OCI-LY3 (cell line): ENCODE measurements around the gene LHFPL6.

Experiments used
- H2AFZ ChIP-seq: fragments of 200-600, 300-600 bp; shearing (Covaris generic); 2 replicates; pipeline ENCODE4 v1.6.0; 2014; ENCODE audit warnings: antibody characterized with exemption, low read depth, low read length
- H3K27ac ChIP-seq: fragments of 200-600, 300-600 bp; sonication (generic); 2 replicates; pipeline ENCODE4 v1.5.1; 2014; ENCODE audit warnings: mild to moderate bottlenecking, low read length, moderate library complexity, mixed read lengths
- H3K27me3 ChIP-seq: fragments of 200-600, 300-600 bp; sonication (generic); 2 replicates; pipeline ENCODE4 v1.6.1; 2014; ENCODE audit warnings: low read depth, low read length, mixed read lengths
- H3K36me3 ChIP-seq: fragments of 200-600, 300-600 bp; sonication (generic); replicated peaks from 2 replicates; pipeline ENCODE3; 2014; ENCODE audit warnings: low read depth, low read length, mixed read lengths
- H3K4me1 ChIP-seq: fragments of 300-600, 200-600 bp; sonication (generic); 2 replicates; pipeline ENCODE4 v1.6.1; 2014; ENCODE audit warnings: low read length, mixed read lengths
- H3K4me2 ChIP-seq: fragments of 200-600, 300-600 bp; sonication (generic); 2 replicates; pipeline ENCODE4 v1.6.1; 2014; ENCODE audit warnings: low read length, mixed read lengths
- H3K4me3 ChIP-seq: fragments of 300-600, 200-600 bp; sonication (generic); 2 replicates; pipeline ENCODE4 v1.5.1; 2014; ENCODE audit warnings: antibody characterized with exemption, mild to moderate bottlenecking, low read length, moderate library complexity
- H3K79me2 ChIP-seq: fragments of 300-600, 200-600 bp; shearing (Covaris generic); 2 replicates; pipeline ENCODE4 v1.6.1; 2014; ENCODE audit warnings: mild to moderate bottlenecking, low read length, mixed read lengths
- H3K9ac ChIP-seq: fragments of 300-600, 200-600 bp; shearing (Covaris generic); 2 replicates; pipeline ENCODE4 v1.6.0; 2014; ENCODE audit warnings: mild to moderate bottlenecking, low read length, moderate library complexity
- H3K9me3 ChIP-seq: fragments of 200-600, 300-600 bp; shearing (Covaris generic); 2 replicates; pipeline ENCODE4 v1.6.1; 2014; ENCODE audit warnings: low read length, mixed read lengths; ENCODE audit not compliant: insufficient read depth
- H4K20me1 ChIP-seq: fragments of 200-600, 300-600 bp; sonication (generic); 2 replicates; pipeline ENCODE4 v1.6.1; 2016; ENCODE audit warnings: low read length, mixed read lengths; ENCODE audit not compliant: insufficient read depth
- EZH2phosphoT487 ChIP-seq: fragments of 200-600 bp; shearing (Covaris generic); IDR thresholded peaks from 2 replicates; pipeline ENCODE4 v1.6.1; 2018; ENCODE audit warnings: antibody characterized with exemption, mixed run types, low read depth
- TF ChIP-seq, protein P1 (sequence below): fragments of 200-600, 300-600 bp; sonication (generic); IDR thresholded peaks from 2 replicates; pipeline ENCODE4 v1.5.1; 2014; ENCODE audit warnings: antibody characterized with exemption, low read length, low read depth

The LHFPL6 gene

DNA sequence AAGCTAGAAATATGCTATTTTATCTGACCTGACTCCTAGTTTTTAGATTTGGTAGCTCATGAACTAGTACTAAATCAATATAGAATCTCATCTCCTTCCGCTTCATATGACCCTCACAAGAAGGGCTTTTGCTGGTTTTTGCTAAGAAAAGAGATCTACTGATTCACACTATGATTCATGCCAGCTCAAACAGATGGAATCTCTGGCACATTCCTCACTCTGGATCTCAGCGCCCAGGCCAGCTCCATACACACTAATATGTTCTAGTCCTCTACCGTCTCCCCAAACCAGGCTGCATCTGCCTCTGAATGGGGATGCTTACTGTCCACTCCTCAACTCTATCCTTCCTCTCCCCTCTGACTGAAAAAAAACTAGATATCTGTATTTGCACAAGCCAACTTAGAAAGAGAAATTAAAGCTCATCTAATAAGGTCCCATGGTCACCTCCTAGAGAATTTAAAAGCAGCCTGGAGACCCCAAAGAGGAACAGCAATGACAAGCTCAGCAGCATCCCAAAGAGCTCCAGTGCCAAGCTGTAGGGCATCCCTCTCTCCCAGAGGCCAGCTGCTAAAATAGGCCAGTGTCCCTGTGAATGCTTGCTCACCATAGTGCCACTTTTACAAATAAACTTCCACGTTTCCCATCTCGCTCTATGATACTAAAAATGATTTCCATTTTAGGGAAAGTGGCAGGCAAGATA, 74.9 kb downstream of the LHFPL6 start:
- Histone ChIP-seq H2AFZ (no peak overlapping the region), H3K4me2 (no peak overlapping the region), H3K79me2 (no peaks in the 10 kb centered on the region), H3K4me3 (no peak overlapping the region), H3K9me3 (no peaks in the 10 kb centered on the region), H3K27ac (no peak overlapping the region), H3K4me1 (no peaks in the 10 kb centered on the region), H3K9ac (no peak overlapping the region), H3K27me3 (no peaks in the 10 kb centered on the region), H4K20me1 (no peaks in the 10 kb centered on the region; the same call in 1 of the 2 replicates), H3K36me3 (no peaks in the 10 kb centered on the region)
- TF ChIP-seq, protein P1, sequence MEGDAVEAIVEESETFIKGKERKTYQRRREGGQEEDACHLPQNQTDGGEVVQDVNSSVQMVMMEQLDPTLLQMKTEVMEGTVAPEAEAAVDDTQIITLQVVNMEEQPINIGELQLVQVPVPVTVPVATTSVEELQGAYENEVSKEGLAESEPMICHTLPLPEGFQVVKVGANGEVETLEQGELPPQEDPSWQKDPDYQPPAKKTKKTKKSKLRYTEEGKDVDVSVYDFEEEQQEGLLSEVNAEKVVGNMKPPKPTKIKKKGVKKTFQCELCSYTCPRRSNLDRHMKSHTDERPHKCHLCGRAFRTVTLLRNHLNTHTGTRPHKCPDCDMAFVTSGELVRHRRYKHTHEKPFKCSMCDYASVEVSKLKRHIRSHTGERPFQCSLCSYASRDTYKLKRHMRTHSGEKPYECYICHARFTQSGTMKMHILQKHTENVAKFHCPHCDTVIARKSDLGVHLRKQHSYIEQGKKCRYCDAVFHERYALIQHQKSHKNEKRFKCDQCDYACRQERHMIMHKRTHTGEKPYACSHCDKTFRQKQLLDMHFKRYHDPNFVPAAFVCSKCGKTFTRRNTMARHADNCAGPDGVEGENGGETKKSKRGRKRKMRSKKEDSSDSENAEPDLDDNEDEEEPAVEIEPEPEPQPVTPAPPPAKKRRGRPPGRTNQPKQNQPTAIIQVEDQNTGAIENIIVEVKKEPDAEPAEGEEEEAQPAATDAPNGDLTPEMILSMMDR = no peak
- TF ChIP-seq EZH2phosphoT487 = no peak

DNA sequence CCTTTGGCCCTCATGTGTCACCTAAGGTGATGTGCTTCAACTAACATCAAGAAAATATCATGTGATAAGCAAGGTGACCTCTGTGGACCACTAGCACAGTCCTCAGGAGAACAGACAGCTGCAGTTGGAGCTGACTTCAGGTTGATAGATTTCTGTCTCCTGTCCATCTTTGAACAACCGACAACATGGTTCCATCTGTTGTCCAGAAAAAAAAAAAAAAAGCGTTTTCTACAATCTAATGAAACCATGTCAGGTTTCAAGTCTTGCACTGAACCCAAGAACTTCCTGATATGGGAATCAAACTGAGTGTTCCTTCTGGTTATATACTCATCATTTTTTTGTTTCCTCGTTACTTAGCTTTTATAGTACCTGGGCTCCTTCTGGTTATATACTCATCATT, 75.7 kb downstream of the LHFPL6 start:
- no peaks in the 10 kb centered on the region for H3K79me2 ChIP-seq
- H3K4me3 ChIP-seq = no peak overlapping the region
- no peaks in the 10 kb centered on the region; the same call in 1 of the 2 replicates for H4K20me1 ChIP-seq
- no peak overlapping the region for H2AFZ ChIP-seq
- H3K4me2 ChIP-seq = no peak overlapping the region
- no peaks in the 10 kb centered on the region for H3K27me3 ChIP-seq
- no peak overlapping the region for H3K9ac ChIP-seq
- TF ChIP-seq EZH2phosphoT487 = no peak
- TF ChIP-seq, protein P1 = no peak
- H3K4me1 ChIP-seq = no peaks in the 10 kb centered on the region
- no peaks in the 10 kb centered on the region for H3K9me3 ChIP-seq
- H3K27ac ChIP-seq = no peak overlapping the region
- H3K36me3 ChIP-seq = no peaks in the 10 kb centered on the region

DNA sequence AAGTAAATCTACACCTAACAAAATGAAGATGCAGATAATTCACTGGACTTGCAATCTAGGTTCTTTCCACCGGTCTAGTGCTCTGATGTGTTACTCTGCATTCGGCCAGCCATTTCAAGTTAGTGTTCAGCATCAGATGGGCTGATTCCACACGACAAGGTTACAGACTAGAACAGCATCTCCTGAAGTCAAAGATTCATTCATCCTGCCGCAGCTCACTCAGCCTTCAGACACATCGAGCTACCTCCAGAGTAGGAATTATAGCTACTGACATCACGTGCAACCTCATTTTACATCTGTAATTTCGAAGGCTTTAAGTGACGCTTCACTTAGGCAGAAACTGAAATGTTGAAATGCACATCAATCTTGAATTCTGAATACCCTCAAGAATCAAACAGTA, 76.5 kb downstream of the LHFPL6 start:
- TF ChIP-seq EZH2phosphoT487 = no peak
- TF ChIP-seq, protein P1 = no peak
- Histone ChIP-seq H3K27ac (no peak overlapping the region), H3K4me2 (no peak overlapping the region)

DNA sequence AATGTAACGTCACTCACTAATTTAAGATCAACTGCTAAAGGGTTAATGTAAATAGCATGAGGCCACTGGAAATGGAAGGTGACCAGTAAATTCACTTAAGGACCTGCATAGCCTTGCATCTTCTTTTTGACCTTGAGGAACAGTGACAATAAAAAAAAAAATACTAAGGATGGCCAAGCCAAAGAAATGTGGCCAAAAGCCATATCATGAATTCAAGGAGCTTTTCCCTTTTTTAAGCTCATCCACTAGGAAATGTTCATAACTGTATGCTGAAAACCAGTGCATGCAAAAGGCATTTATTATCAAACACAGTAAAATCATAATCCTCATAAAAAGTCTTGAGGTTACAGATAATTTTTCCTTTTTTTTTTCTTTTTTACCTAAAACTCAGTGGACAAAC, 77.5 kb downstream of the LHFPL6 start:
- Histone ChIP-seq H3K79me2 (no peaks in the 10 kb centered on the region), H3K4me3 (no peak overlapping the region), H3K36me3 (no peaks in the 10 kb centered on the region), H3K27me3 (no peaks in the 10 kb centered on the region), H3K4me1 (no peaks in the 10 kb centered on the region), H3K9ac (no peak overlapping the region), H3K9me3 (no peaks in the 10 kb centered on the region), H3K4me2 (no peak overlapping the region), H4K20me1 (no peaks in the 10 kb centered on the region), H2AFZ (no peak overlapping the region), H3K27ac (no peak overlapping the region)
- no peak for TF ChIP-seq EZH2phosphoT487
- TF ChIP-seq, protein P1 = no peak

More for the DNA sequence above, 76.5 kb downstream of the LHFPL6 start:
- H3K4me3 ChIP-seq = no peak overlapping the region
- no peaks in the 10 kb centered on the region for H4K20me1 ChIP-seq
- no peaks in the 10 kb centered on the region for H3K36me3 ChIP-seq
- H2AFZ ChIP-seq = no peak overlapping the region
- H3K27me3 ChIP-seq = no peaks in the 10 kb centered on the region
- H3K9ac ChIP-seq = no peak overlapping the region
- no peaks in the 10 kb centered on the region for H3K79me2 ChIP-seq
- no peaks in the 10 kb centered on the region for H3K9me3 ChIP-seq
- H3K4me1 ChIP-seq = no peaks in the 10 kb centered on the region
